ENCODE data around the gene CBFA2T3. TPM values are rescaled to one million over a fixed set of nuclear protein-coding genes. Genes with fewer than 3 reads are reported as not detected.

The CBFA2T3 gene
- total RNA-seq, 1 experiment from 2014 or later: 13.7 TPM

DNA sequence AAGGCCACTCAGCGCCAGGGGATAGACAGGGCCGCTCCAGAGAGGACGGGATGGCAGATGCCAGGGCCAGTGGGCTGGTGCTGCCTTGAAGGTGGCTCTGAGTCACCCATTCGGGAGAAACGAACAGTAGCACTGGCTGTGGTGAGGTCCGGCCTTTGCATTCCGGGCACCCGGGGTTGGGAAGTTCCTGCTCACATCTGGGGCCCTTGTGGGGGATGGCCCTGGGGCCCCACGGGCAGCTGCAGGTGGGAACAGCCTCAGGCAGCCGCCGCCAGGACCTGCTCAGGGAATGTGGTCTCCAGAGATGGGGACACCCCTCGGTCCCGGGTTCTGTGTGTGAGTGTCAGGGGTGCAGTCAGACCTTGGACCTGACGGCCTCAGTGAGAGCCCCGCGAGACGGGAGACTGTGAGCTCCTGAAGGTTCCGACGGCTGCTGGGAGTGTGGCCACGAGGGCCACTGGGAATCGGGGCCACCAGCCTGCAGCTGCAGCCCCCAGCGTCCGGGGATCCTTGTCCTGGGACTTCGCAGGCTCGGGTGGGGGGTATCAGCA is 1.4 kb downstream of the CBFA2T3 start:
- no peaks in the 10 kb centered on the region for H3K36me3 ChIP-seq (ENCODE audit: control insufficient read depth, insufficient read depth, low read length)
- BruUV-seq (replicated peaks): no TSS peak
- ChIA-PET POLR2A (no interaction called here), CTCF (no interaction called here)
- DNase-seq (ENCODE audit: low read depth, low spot score) (no peak), ATAC-seq (peak; percentile 58; the same call in 1 of the 2 replicates)
- H3K27me3 ChIP-seq (ENCODE audit: control insufficient read depth, insufficient read depth, low read length): no peaks in the 10 kb centered on the region
- H3K27ac ChIP-seq (ENCODE audit: low read length): no peak overlapping the region
- no peak overlapping the region for H3K4me3 ChIP-seq (ENCODE audit: low read depth in 2 of 2, low read length in 2 of 2)
- TF ChIP-seq POLR2AphosphoS5 (IDR thresholded peaks at IDR 0.05; ENCODE audit: low read depth, low read length): no peak
- TF ChIP-seq TCF7L2 (IDR thresholded peaks at IDR 0.05; ENCODE audit: low read depth, low read length): no peak
- TF ChIP-seq, protein P1, sequence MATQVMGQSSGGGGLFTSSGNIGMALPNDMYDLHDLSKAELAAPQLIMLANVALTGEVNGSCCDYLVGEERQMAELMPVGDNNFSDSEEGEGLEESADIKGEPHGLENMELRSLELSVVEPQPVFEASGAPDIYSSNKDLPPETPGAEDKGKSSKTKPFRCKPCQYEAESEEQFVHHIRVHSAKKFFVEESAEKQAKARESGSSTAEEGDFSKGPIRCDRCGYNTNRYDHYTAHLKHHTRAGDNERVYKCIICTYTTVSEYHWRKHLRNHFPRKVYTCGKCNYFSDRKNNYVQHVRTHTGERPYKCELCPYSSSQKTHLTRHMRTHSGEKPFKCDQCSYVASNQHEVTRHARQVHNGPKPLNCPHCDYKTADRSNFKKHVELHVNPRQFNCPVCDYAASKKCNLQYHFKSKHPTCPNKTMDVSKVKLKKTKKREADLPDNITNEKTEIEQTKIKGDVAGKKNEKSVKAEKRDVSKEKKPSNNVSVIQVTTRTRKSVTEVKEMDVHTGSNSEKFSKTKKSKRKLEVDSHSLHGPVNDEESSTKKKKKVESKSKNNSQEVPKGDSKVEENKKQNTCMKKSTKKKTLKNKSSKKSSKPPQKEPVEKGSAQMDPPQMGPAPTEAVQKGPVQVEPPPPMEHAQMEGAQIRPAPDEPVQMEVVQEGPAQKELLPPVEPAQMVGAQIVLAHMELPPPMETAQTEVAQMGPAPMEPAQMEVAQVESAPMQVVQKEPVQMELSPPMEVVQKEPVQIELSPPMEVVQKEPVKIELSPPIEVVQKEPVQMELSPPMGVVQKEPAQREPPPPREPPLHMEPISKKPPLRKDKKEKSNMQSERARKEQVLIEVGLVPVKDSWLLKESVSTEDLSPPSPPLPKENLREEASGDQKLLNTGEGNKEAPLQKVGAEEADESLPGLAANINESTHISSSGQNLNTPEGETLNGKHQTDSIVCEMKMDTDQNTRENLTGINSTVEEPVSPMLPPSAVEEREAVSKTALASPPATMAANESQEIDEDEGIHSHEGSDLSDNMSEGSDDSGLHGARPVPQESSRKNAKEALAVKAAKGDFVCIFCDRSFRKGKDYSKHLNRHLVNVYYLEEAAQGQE (IDR thresholded peaks at IDR 0.05; ENCODE audit: insufficient read depth in 1 of 2, low read depth in 2 of 2, low read length in 1 of 2): no peak
- no peak for TF ChIP-seq SIN3A (IDR thresholded peaks at IDR 0.05; ENCODE audit: borderline replicate concordance, insufficient read depth, low read depth, low read length)
- H3K4me1 ChIP-seq (ENCODE audit: control insufficient read depth, insufficient read depth, low read length): no peaks in the 10 kb centered on the region
- intact Hi-C loops (cut with micrococcal nuclease; ENCODE audit: unreplicated experiment) (no loop called here), in situ Hi-C loops (cut with HindIII; ENCODE audit: low pct_unique_long_range_greater_than_20kb, low sequenced_read_pairs) (no loop called here)
- no peaks in the 10 kb centered on the region for H3K9me3 ChIP-seq (ENCODE audit: control insufficient read depth, insufficient read depth, low read depth, low read length)

- intact Hi-C loops (cut with micrococcal nuclease; ENCODE audit: unreplicated experiment) (no loop called here), in situ Hi-C loops (cut with HindIII; ENCODE audit: low pct_unique_long_range_greater_than_20kb, low sequenced_read_pairs) (no loop called here)
- H3K27ac ChIP-seq (ENCODE audit: low read length): no peak overlapping the region
- TF ChIP-seq SIN3A (IDR thresholded peaks at IDR 0.05; ENCODE audit: borderline replicate concordance, insufficient read depth, low read depth, low read length) (no peak), TCF7L2 (IDR thresholded peaks at IDR 0.05; ENCODE audit: low read depth, low read length) (no peak), CTCF (IDR thresholded peaks at IDR 0.05) (no peak), POLR2AphosphoS5 (IDR thresholded peaks at IDR 0.05; ENCODE audit: low read depth, low read length) (no peak)
- TF ChIP-seq, protein P1 (IDR thresholded peaks at IDR 0.05; ENCODE audit: insufficient read depth in 1 of 2, low read depth in 2 of 2, low read length in 1 of 2): no peak
- no peaks in the 10 kb centered on the region for H3K27me3 ChIP-seq (ENCODE audit: control insufficient read depth, insufficient read depth, low read length)
- H3K36me3 ChIP-seq (ENCODE audit: control insufficient read depth, insufficient read depth, low read length): no peaks in the 10 kb centered on the region
- ChIA-PET POLR2A (no interaction called here), CTCF (no interaction called here)
- BruUV-seq (replicated peaks): no TSS peak
- H3K4me3 ChIP-seq (ENCODE audit: low read depth in 2 of 2, low read length in 2 of 2): no peak overlapping the region
- DNase-seq (ENCODE audit: low read depth, low spot score): no peak
- no peaks in the 10 kb centered on the region for H3K4me1 ChIP-seq (ENCODE audit: control insufficient read depth, insufficient read depth, low read length)
- no peaks in the 10 kb centered on the region for H3K9me3 ChIP-seq (ENCODE audit: control insufficient read depth, insufficient read depth, low read depth, low read length)
- ATAC-seq: 0 out of 2 replicates have a peak, but pooled peaks have one; percentile 50
Measured at GRCh38 chr16:88974916-88975215, 2.1 kb downstream of the CBFA2T3 start.
